BLaER1 treated with 17β-estradiol and CSF1 and Interleukin-3, amounts not matched to agents 10 nM and 100 nM (cell line): Measurements from ENCODE around the gene KCNH2.

Experiments
- H3K27ac ChIP-seq, 11 experiments: shearing (Covaris generic); formaldehyde crosslinking; 2 replicates each; pipeline ENCODE4 v1.8.1; 2022
- H3K27me3 ChIP-seq, 11 experiments: shearing (Covaris generic); formaldehyde crosslinking; 2 replicates each; pipeline ENCODE4 v1.8.1; 2022
- H3K36me3 ChIP-seq, 11 experiments: shearing (Covaris generic); formaldehyde crosslinking; 2 replicates each; pipeline ENCODE4 v1.8.1; 2022
- H3K4me1 ChIP-seq, 10 experiments: shearing (Covaris generic); formaldehyde crosslinking; 2 replicates each; pipeline ENCODE4 v1.8.1; 2022
- H3K4me2 ChIP-seq, 11 experiments: shearing (Covaris generic); formaldehyde crosslinking; 2 replicates each; pipeline ENCODE4 v1.8.1; 2022
- H3K4me3 ChIP-seq, 10 experiments: shearing (Covaris generic); formaldehyde crosslinking; 2 replicates each; pipeline ENCODE4 v1.8.1; 2022
- H3K9ac ChIP-seq, 11 experiments: shearing (Covaris generic); formaldehyde crosslinking; 2 replicates each; pipeline ENCODE4 v1.8.1; 2022
- H3K9me3 ChIP-seq, 11 experiments: shearing (Covaris generic); formaldehyde crosslinking; replicated peaks in 1 of 11; 2 replicates each; pipeline ENCODE4 v1.8.1; 2022
- H4K20me1 ChIP-seq, 11 experiments: shearing (Covaris generic); formaldehyde crosslinking; 2 replicates each; pipeline ENCODE4 v1.8.1; 2022
- Cebpa-rat ChIP-seq, 11 experiments: shearing (Covaris generic); IDR thresholded peaks; 2 replicates each; pipeline ENCODE4 v1.8.1; 2022

Gene KCNH2

DNA sequence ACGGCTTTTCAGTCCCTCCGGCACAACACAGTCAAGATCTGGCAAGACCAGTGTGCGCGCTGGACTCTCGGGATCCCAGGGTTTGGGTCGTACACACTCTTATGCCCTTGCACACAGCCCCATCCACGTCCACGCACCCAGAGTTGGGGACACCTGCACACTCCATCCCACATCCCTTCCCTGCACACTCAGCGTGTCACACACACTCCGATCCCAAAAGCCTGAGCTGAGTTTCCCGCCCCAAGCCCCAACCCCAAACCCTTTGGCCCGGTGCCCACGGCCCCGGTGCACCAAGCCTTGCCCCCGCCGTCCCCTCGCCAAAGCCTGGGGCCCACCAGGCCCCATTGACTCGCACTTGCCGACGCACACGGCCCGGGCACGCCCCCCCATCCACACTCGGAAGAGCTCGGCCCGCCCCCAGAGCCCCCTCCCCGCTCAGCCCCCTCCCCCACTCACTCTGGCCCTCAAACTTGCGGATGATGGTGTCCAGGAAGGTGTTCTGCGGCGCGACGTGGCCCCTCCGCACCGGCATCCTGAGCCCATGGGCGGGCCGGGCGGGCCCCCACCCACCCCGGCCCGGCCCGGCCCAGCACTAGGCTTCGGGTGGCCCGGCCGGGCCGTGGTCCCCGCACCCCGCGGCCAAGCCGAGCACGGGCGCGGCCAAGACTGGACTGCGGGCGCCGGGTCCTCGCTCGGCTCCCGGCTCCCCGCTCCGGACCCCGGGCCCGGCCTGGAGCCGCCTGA, 567 bp downstream of the KCNH2 start:
- H3K4me2 ChIP-seq, result peak overlapping the region; percentile 89 to 99 (median 98)
- H3K4me3 ChIP-seq, result peak overlapping the region; percentile 48 to 76 (median 64)
- H3K9ac ChIP-seq, result peak overlapping the region; percentile 53 to 80 (median 66); a peak in 20 of 22 replicates
- H3K27ac ChIP-seq, result no peak overlapping the region
- no peaks in the 10 kb centered on the region for H3K36me3 ChIP-seq
- H4K20me1 ChIP-seq, result peaks cover 0 to 55% (median 30%) of the 10 kb centered on the region in 11 experiments; a peak in 16 of 22 replicates
- no peaks in the 10 kb centered on the region for H3K9me3 ChIP-seq
- peaks cover 28 to 89% (median 48%) of the 10 kb centered on the region in 11 experiments; a peak in 21 of 22 replicates for H3K27me3 ChIP-seq
- no peak for TF ChIP-seq Cebpa-rat (IDR thresholded peaks at IDR 0.05)
- H3K4me1 ChIP-seq, result peaks cover 17 to 72% (median 53%) of the 10 kb centered on the region in 10 experiments

DNA sequence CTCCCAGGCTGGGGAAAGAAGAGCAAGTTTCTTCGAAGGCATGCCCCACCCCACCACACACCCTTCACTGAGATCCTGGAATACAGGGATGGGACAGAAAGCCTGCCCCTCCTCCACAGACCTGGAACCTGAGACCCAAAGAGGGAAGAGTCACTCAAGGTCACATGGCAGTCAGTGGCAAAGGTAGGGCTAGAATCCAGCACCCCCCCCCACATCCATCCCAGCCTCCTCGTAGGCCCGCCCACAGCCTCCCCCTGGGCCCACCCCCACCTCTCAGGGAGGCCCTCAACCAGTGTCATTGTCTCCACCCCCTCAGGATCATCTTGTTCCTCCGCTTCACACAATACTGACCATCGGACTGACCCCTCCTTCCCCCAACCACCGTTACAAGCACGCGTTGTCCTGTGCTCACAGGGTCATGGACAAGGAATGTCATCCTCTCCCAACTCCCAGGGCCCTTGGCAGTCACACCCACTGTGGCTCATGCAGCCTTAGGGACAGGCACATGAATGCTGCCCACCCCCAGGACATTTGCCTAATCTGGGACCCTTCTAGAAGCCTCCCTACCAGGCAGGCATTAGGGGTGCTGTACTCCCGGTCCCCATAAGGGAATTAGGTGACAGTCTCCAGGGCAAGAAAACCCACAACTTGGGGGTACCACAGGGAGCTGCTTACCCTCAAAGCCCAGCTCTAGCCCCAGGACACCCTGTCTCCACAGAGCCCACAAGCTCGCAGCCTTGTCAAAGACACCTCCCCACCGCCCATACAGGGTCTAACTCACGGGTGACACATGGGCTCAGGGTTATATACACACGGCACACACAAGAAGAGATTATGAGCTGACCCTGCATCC, 1.4 kb downstream of the KCNH2 start:
- Histone ChIP-seq H3K27ac (no peak overlapping the region), H3K4me1 (peaks cover 17 to 79% (median 58%) of the 10 kb centered on the region in 10 experiments), H3K9me3 (no peaks in the 10 kb centered on the region), H4K20me1 (peaks cover 0 to 63% (median 30%) of the 10 kb centered on the region in 11 experiments; a peak in 16 of 22 replicates), H3K4me3 (peak overlapping the region in 3 of 10 experiments; percentile 35 to 72 (median 64); a peak in 3 of 20 replicates), H3K36me3 (no peaks in the 10 kb centered on the region), H3K9ac (0 out of 22 replicates have a peak overlapping the region, but pooled peaks of 1 of the 11 experiments have one; percentile 3), H3K4me2 (peak overlapping the region in 9 of 11 experiments; percentile 91 to 100 (median 99); a peak in 19 of 22 replicates), H3K27me3 (peaks cover 26 to 81% (median 40%) of the 10 kb centered on the region in 11 experiments; a peak in 21 of 22 replicates)
- TF ChIP-seq Cebpa-rat (IDR thresholded peaks at IDR 0.05), result no peak

- peak overlapping the region; percentile 59 to 75 (median 63); a peak in 15 of 20 replicates for H3K4me3 ChIP-seq
- peaks cover 22 to 86% (median 68%) of the 10 kb centered on the region in 10 experiments for H3K4me1 ChIP-seq
- peak overlapping the region in 4 of 11 experiments; percentile 63 to 73 (median 68); a peak in 5 of 22 replicates for H3K9ac ChIP-seq
- no peaks in the 10 kb centered on the region for H3K36me3 ChIP-seq
- no peak overlapping the region for H3K27ac ChIP-seq
- no peaks in the 10 kb centered on the region for H3K9me3 ChIP-seq
- H4K20me1 ChIP-seq, result peaks cover 0 to 66% (median 33%) of the 10 kb centered on the region in 11 experiments; a peak in 16 of 22 replicates
- peaks cover 16 to 71% (median 30%) of the 10 kb centered on the region in 11 experiments; a peak in 21 of 22 replicates for H3K27me3 ChIP-seq
- H3K4me2 ChIP-seq, result peak overlapping the region; percentile 99 to 100 (median 99)
- TF ChIP-seq Cebpa-rat (IDR thresholded peaks at IDR 0.05), result no peak
These were observed 2.4 kb downstream of the KCNH2 start for GRCh38 chr7:150975536-150976319.

DNA sequence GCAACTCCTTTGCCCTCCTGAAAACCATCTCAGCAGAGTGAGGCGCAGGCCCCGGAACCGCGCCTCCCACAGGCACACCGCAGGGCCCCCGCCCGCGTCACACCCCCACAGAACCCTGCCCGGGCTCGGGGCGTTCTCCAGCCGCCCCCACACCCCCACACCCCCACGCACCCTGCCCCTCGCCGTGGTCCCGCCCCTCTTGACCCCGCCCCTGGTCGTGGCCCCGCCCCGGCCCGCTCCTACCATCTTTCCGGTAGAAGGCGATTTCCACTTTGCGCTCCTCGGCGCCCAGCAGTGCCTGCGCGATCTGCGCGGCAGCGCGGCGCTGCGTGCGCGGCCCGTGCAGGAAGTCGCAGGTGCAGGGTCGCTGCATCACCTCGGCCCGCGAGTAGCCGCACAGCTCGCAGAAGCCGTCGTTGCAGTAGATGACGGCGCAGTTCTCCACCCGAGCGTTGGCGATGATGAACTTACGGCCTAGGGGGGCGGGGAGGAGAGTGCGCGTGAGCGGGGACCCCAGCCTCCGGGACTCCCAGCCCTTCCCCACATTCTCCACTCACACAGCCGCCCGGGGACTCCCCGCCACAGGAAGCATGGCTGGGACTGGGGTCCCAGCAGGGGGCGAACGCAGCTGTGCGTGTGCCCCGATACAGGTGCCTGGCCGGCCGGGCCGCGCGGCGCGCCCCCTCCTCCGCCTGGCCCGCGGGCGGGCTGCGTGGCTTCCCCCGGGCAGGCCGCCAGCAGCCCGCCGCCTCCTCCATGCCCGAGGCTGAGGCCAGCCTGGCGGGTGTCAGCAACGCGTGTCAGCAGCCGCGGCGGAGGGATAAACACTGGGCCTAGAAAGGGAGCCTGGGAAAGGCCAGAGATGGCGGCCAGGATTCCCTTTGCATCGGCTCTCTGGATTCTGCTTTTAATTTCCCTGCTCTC, 3.4 kb downstream of the KCNH2 start:
- no peaks in the 10 kb centered on the region for H3K36me3 ChIP-seq
- TF ChIP-seq Cebpa-rat (IDR thresholded peaks at IDR 0.05), result no peak
- peak overlapping the region; percentile 99 to 100 (median 99) for H3K4me2 ChIP-seq
- H3K9me3 ChIP-seq, result no peaks in the 10 kb centered on the region
- peaks cover 22 to 82% (median 68%) of the 10 kb centered on the region in 10 experiments for H3K4me1 ChIP-seq
- peaks cover 0 to 62% (median 31%) of the 10 kb centered on the region in 11 experiments; a peak in 16 of 22 replicates for H4K20me1 ChIP-seq
- peaks cover 6 to 61% (median 20%) of the 10 kb centered on the region in 11 experiments; a peak in 20 of 22 replicates for H3K27me3 ChIP-seq
- peak overlapping the region in 10 of 11 experiments; percentile 15 to 73 (median 62); a peak in 18 of 22 replicates for H3K9ac ChIP-seq
- H3K4me3 ChIP-seq, result peak overlapping the region; percentile 59 to 75 (median 63)
- H3K27ac ChIP-seq, result peak overlapping the region in 3 of 11 experiments; percentile 3 to 43 (median 14); a peak in 5 of 22 replicates

DNA sequence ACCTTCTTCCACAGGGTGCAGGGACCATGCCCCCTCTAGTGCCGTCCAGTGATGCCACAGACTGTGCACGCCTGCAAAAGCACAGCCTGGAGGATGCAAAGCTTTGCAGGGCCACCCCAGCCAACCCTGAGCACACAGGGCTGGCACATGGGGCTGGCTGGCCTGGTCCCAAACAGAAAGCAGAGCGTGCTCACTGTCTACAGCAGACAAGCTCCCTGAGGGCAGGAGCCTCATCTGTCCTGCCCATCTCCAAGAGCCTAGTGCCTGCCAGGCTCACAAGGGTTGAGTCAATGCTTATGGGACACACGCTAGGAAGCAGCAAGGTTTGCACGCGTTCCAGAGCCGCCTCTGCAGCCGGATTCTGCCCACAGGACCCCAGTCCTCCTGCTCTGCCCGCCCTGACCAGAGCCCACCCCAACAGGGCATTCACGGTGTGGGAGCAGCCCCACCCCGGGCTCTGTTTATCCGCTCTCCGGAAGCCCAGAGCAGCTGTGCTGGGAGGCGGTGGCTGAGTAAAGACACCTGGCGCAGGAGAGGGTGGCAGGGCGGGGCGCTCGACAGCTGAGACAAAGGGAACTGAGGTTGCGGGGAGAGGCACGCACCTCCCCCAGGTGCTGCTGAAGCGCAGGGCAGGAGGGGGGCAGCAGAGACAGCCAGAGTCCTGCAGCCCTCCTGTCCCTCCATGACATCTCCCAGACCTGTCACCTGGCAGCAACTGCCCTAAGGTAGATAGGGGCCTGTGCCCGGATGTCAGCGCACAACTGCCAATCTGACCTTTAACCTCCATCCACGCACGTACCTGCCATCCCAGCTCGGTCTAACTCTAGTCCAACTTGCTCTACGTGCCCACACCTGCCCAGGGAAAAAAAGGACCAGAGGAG, 4.3 kb downstream of the KCNH2 start:
- H3K9me3 ChIP-seq, result no peaks in the 10 kb centered on the region
- H4K20me1 ChIP-seq, result peaks cover 0 to 64% (median 27%) of the 10 kb centered on the region in 11 experiments; a peak in 16 of 22 replicates
- H3K9ac ChIP-seq, result peak overlapping the region in 1 of 11 experiments; percentile 24; a peak in 1 of 22 replicates
- no peak for TF ChIP-seq Cebpa-rat (IDR thresholded peaks at IDR 0.05)
- peak overlapping the region in 5 of 10 experiments; percentile 60 to 75 (median 67); a peak in 6 of 20 replicates for H3K4me3 ChIP-seq
- no peaks in the 10 kb centered on the region for H3K36me3 ChIP-seq
- no peak overlapping the region for H3K27ac ChIP-seq
- H3K4me2 ChIP-seq, result peak overlapping the region; percentile 99 to 100 (median 99)
- peaks cover 5 to 52% (median 16%) of the 10 kb centered on the region in 11 experiments; a peak in 17 of 22 replicates for H3K27me3 ChIP-seq
- H3K4me1 ChIP-seq, result peaks cover 19 to 75% (median 59%) of the 10 kb centered on the region in 10 experiments

GRCh38 chr7:150972741-150973140, 5.4 kb downstream of the KCNH2 start:
- Histone ChIP-seq H3K4me3 (no peak overlapping the region), H3K4me1 (peaks cover 13 to 73% (median 54%) of the 10 kb centered on the region in 10 experiments)

More at GRCh38 chr7:150972741-150973140, 5.4 kb downstream of the KCNH2 start:
- Histone ChIP-seq H3K9me3 (no peaks in the 10 kb centered on the region), H3K4me2 (no peak overlapping the region), H3K9ac (no peak overlapping the region), H4K20me1 (peaks cover 0 to 66% (median 27%) of the 10 kb centered on the region in 11 experiments; a peak in 16 of 22 replicates), H3K27ac (no peak overlapping the region), H3K36me3 (no peaks in the 10 kb centered on the region), H3K27me3 (peaks cover 5 to 42% (median 16%) of the 10 kb centered on the region in 11 experiments; a peak in 17 of 22 replicates)
- no peak for TF ChIP-seq Cebpa-rat (IDR thresholded peaks at IDR 0.05)
